Sigmoid colon (tissue), 7 donors: ENCODE data around the gene KLHL4. TPM values are rescaled to one million over a fixed set of nuclear protein-coding genes. Genes with fewer than 3 reads are reported as not detected.
"Not testable (repeated sequence)": the region's sequence is repeated elsewhere in the genome, so short reads cannot be mapped to it uniquely, and the experiment has no call there.

ENCODE experiments used
- DNase-seq: peaks from one replicate; pipeline ENCODE4 v3.0.0-alpha.2; 2019
- H3K27ac ChIP-seq, 4 donors: fragments of 200-600 bp; sonication (generic); one replicate each; pipeline ENCODE4 v1.5.1; 2016 to 2019; ENCODE audit warnings: mild to moderate bottlenecking in 1 of 4
- H3K27me3 ChIP-seq, 3 donors: fragments of 200-600 bp; sonication (generic); one replicate each; pipeline ENCODE4 v1.5.1; 2019; ENCODE audit warnings: mild to moderate bottlenecking in 1 of 3
- H3K36me3 ChIP-seq, 4 donors: fragments of 200-600 bp; sonication (generic); one replicate each; pipeline ENCODE4 v1.5.1; 2016 to 2019
- H3K4me1 ChIP-seq, 4 donors: fragments of 200-600 bp; sonication (generic); one replicate each; pipeline ENCODE4 v1.5.1; 2017 to 2019
- H3K4me3 ChIP-seq, 4 donors: fragments of 200-600 bp; sonication (generic); one replicate each; pipeline ENCODE4 v1.5.1; 2017 to 2019; ENCODE audit warnings: mild to moderate bottlenecking in 2 of 4, moderate library complexity in 1 of 4
- H3K9me3 ChIP-seq, 4 donors: fragments of 200-600 bp in 3 of 4; sonication (generic) in 3 of 4; one replicate each; pipeline versions ENCODE4 v1.5.1 to v1.6.1; 2013 to 2019
- EP300 ChIP-seq, 4 donors: sonication (generic); formaldehyde crosslinking; IDR thresholded peaks; one replicate each; pipeline ENCODE4 v1.6.1; 2017; ENCODE audit warnings: antibody characterized with exemption in 4 of 4
- POLR2A ChIP-seq, 2 donors: fragments of 450-650 bp; IDR thresholded peaks; one replicate each; pipeline ENCODE4 v1.6.1; 2016; ENCODE audit warnings: antibody characterized with exemption in 2 of 2, mild to moderate bottlenecking in 2 of 2, moderate library complexity in 2 of 2
- POLR2AphosphoS5 ChIP-seq, 4 donors: sonication (generic); formaldehyde crosslinking; IDR thresholded peaks; one replicate each; pipeline ENCODE4 v1.6.1; 2017; ENCODE audit warnings: antibody characterized with exemption in 4 of 4
- WGBS, 2 donors: extraction: QIAGEN DNeasy Blood & Tissue Kit; methylation state at CpG; one replicate each; pipeline ENCODE4 v1.1.7; 2013; 5-methylcytosine and 5-hydroxymethylcytosine counted together
- intact Hi-C: fragments of 100-400 bp; cut with DNase I; formaldehyde crosslinking; loops from one replicate; pipeline ENCODE4 v1.15.1; 2023
- polyA plus RNA-seq, 3 donors: library from polyadenylated mRNA; stranded (reverse); fragments of 200-250 nt; gene quantifications; one replicate each; pipeline ENCODE4 v1.2.3, GENCODE V29; 2013
- total RNA-seq, 4 donors: library from RNA; depleted of rRNA; stranded (reverse); fragments of >200 nt; gene quantifications; one replicate each; pipeline ENCODE4 v1.1.0, GENCODE V29; 2016
- TF ChIP-seq, protein P1 (sequence below), 4 experiments: fragments of 450-650 bp in 3 of 4; fragments of 200-600 bp in 1 of 4; IDR thresholded peaks; one replicate each; pipeline ENCODE4 v1.5.1; 2016 to 2019; ENCODE audit warnings: antibody characterized with exemption in 4 of 4, mild to moderate bottlenecking in 3 of 4, moderate library complexity in 2 of 4
- donor health status: healthy with polysubstance abuse.
- donor health status: Bipolar disorder and iron deficiency.
- donor health status: healthy.

The KLHL4 gene
- total and polyA plus RNA-seq, 7 donors, result 0.15 to 2.2 (median 0.71) TPM; not detected in 1

- TF ChIP-seq POLR2AphosphoS5 (IDR thresholded peaks at IDR 0.05) (no peak), EP300 (IDR thresholded peaks at IDR 0.05) (no peak), POLR2A (IDR thresholded peaks at IDR 0.05) (no peak)
- TF ChIP-seq, protein P1, sequence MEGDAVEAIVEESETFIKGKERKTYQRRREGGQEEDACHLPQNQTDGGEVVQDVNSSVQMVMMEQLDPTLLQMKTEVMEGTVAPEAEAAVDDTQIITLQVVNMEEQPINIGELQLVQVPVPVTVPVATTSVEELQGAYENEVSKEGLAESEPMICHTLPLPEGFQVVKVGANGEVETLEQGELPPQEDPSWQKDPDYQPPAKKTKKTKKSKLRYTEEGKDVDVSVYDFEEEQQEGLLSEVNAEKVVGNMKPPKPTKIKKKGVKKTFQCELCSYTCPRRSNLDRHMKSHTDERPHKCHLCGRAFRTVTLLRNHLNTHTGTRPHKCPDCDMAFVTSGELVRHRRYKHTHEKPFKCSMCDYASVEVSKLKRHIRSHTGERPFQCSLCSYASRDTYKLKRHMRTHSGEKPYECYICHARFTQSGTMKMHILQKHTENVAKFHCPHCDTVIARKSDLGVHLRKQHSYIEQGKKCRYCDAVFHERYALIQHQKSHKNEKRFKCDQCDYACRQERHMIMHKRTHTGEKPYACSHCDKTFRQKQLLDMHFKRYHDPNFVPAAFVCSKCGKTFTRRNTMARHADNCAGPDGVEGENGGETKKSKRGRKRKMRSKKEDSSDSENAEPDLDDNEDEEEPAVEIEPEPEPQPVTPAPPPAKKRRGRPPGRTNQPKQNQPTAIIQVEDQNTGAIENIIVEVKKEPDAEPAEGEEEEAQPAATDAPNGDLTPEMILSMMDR (IDR thresholded peaks at IDR 0.05), result peak in 3 of 4 experiments; percentile 18 to 43 (median 22)
- DNase-seq, result no peak
- 2 to 16% methylated on average over 2 of the region's 2 CpGs for whole genome bisulfite sequencing, 2 donors
These were observed 146.8 kb downstream of the KLHL4 start for GRCh38 chrX:87664381-87664780.

GRCh38 chrX:87679849-87680248 is 162.2 kb downstream of the KLHL4 start:
- DNase-seq, result no peak
- TF ChIP-seq EP300 (IDR thresholded peaks at IDR 0.05) (no peak), POLR2A (IDR thresholded peaks at IDR 0.05) (no peak), POLR2AphosphoS5 (IDR thresholded peaks at IDR 0.05) (no peak)
- TF ChIP-seq, protein P1 (IDR thresholded peaks at IDR 0.05), result no peak
- Histone ChIP-seq H3K27me3 (no peaks in the 10 kb centered on the region), H3K9me3 (no peaks in the 10 kb centered on the region), H3K4me3 (no peak overlapping the region), H3K4me1 (no peaks in the 10 kb centered on the region), H3K27ac (no peak overlapping the region), H3K36me3 (no peaks in the 10 kb centered on the region)
- intact Hi-C loops, result no loop called here
- 41 to 74% methylated on average over 1 of the region's 1 CpG for WGBS, 2 donors

More at GRCh38 chrX:87664381-87664780, 146.8 kb downstream of the KLHL4 start:
- intact Hi-C loops, result no loop called here
- Histone ChIP-seq H3K27me3 (no peaks in the 10 kb centered on the region), H3K4me1 (no peaks in the 10 kb centered on the region), H3K36me3 (no peaks in the 10 kb centered on the region), H3K9me3 (no peaks in the 10 kb centered on the region), H3K27ac (no peak overlapping the region), H3K4me3 (no peak overlapping the region)

DNA sequence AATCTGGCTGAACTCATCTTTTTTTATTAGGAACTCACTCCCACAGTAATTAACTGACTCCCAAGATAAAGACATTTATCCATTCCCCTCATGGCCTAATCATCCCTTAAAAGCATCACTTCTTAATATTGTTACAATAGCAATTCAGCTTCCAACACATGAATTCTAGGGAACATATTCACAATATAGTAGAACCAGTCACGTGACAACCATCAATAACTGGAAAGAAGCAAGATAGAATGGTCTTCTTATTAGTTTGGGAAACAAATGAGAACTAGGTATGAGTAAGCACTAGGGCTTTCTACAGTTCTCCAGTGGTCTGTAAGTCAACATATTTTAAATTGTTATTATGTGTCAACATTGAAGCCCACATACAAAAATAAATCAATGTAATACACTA is 170.1 kb downstream of the KLHL4 start:
- intact Hi-C loops, result no loop called here

DNA sequence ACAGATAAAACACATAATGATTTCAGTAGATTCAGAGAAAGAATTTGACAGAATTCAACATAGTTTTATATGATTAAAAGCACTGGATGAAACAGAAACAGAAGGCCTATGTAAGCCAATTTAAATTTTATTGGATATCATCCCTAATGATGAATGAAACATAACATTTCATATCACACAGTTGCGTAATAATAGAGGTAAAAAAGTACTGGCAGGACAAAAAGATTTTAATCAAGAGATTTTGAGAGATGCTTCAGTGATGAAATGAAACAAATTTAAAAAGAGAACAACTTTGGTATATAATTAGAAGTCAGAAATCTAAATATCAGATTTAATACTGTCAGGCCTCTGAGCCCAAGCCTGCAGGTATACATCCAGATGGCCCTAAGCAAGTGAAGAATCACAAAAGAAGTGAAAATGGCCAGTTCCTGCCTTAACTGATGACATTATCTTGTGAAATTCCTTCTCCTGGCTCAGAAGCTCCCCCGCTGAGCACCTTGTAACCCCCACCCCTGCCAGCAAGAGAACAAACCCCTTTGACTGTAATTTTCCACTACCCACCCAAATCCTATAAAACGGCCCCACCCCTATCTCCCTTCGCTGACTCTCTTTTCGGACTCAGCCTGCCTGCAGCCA is 170.6 kb downstream of the KLHL4 start:
- not testable (repeated sequence) for H3K27ac ChIP-seq

More for the DNA sequence above, 170.1 kb downstream of the KLHL4 start:
- H3K36me3 ChIP-seq, result no peaks in the 10 kb centered on the region
- no peak overlapping the region for H3K27ac ChIP-seq
- no peak for DNase-seq
- whole genome bisulfite sequencing, 2 donors, result 88 to 94% methylated on average over 1 of the region's 1 CpG
- no peaks in the 10 kb centered on the region for H3K27me3 ChIP-seq
- H3K9me3 ChIP-seq, result no peaks in the 10 kb centered on the region
- no peak overlapping the region for H3K4me3 ChIP-seq
- no peak for TF ChIP-seq POLR2AphosphoS5 (IDR thresholded peaks at IDR 0.05)
- H3K4me1 ChIP-seq, result no peaks in the 10 kb centered on the region

DNA sequence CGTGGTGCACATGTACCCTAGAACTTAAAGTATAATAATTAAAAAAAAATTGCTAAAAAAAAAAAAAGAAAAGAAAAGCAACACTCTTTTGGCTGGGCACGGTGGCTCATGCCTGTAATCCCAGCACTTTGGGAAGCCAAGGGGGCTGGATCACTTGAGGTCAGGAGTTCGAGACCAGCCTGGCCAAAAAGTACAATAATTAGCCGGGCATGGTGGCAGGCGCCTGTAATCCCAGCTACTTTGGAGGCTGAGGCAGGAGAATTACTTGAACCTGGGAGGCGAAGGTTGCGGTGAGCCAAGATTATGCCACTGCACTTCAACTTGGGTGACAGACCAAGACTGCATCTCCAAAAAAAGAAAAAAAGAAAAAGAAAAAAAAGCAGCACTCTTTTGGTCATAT is 171.6 kb downstream of the KLHL4 start:
- H3K27me3 ChIP-seq, H3K4me1 ChIP-seq, H3K27ac ChIP-seq, H3K36me3 ChIP-seq, DNase-seq, H3K4me3 ChIP-seq, intact Hi-C loops, H3K9me3 ChIP-seq: not testable (repeated sequence)
- whole genome bisulfite sequencing, 2 donors, result 88 to 92% methylated on average over 7 of the region's 7 CpGs

More for the DNA sequence above, 170.6 kb downstream of the KLHL4 start:
- H3K27me3 ChIP-seq, H3K9me3 ChIP-seq, H3K36me3 ChIP-seq, H3K4me1 ChIP-seq, DNase-seq, H3K4me3 ChIP-seq, intact Hi-C loops: not testable (repeated sequence)
- WGBS, 2 donors, result 57 to 78% methylated on average over 5 of the region's 5 CpGs

GRCh38 chrX:87693204-87693603 is 175.6 kb downstream of the KLHL4 start:
- Histone ChIP-seq H3K27me3 (no peaks in the 10 kb centered on the region), H3K27ac (no peak overlapping the region), H3K4me3 (no peak overlapping the region), H3K4me1 (no peaks in the 10 kb centered on the region), H3K36me3 (no peaks in the 10 kb centered on the region), H3K9me3 (no peaks in the 10 kb centered on the region)
- TF ChIP-seq EP300 (IDR thresholded peaks at IDR 0.05), result no peak
- no peak for TF ChIP-seq POLR2A (IDR thresholded peaks at IDR 0.05)
- TF ChIP-seq, protein P1 (IDR thresholded peaks at IDR 0.05), result no peak
- TF ChIP-seq POLR2AphosphoS5 (IDR thresholded peaks at IDR 0.05), result no peak
- no peak for DNase-seq
- WGBS, 2 donors, result 83 to 94% methylated on average over 1 of the region's 1 CpG
- intact Hi-C loops, result no loop called here
